Umbilical cord (tissue), 2 donors: ENCODE measurements around the gene CACNB1. TPM values are rescaled to one million over a fixed set of nuclear protein-coding genes. Genes with fewer than 3 reads are reported as not detected.
A peak's percentile ranks its signal among the peaks of the same experiment; 100 is the strongest.

Experiments used
- DNase-seq: peaks from one replicate; pipeline ENCODE4 v3.0.0-alpha.2; 2015; ENCODE audit warnings: low spot score
- total RNA-seq: library from RNA; depleted of rRNA; stranded (reverse); fragments of >200 nt; gene quantifications from one replicate; pipeline ENCODE4 v1.2.3, GENCODE V29; 2014; ENCODE audit warnings: low replicate concordance; ENCODE audit not compliant: insufficient read depth

CACNB1 gene
- 4.8 TPM for total RNA-seq

GRCh38 chr17:39197380-39198185, at the start of gene CACNB1:
TSS of gene CACNB1 (minus strand) at chr17:39197669. CDS start at chr17:39197495, 174 bp downstream.
- peak; percentile 88 for DNase-seq

GRCh38 chr17:39246274-39246673, 48.8 kb upstream of the CACNB1 start:
- DNase-seq: no peak

GRCh38 chr17:39244600-39245570, 47.4 kb upstream of the CACNB1 start:
- peak; percentile 89 for DNase-seq

GRCh38 chr17:39244016-39244599, 46.6 kb upstream of the CACNB1 start:
- no peak for DNase-seq

GRCh38 chr17:39243155-39243554, 45.7 kb upstream of the CACNB1 start:
- DNase-seq: no peak

GRCh38 chr17:39240631-39241030, 43.2 kb upstream of the CACNB1 start:
- no peak for DNase-seq

- DNase-seq: no peak
Measured at GRCh38 chr17:39239640-39240314, 42.3 kb upstream of the CACNB1 start.

- no peak for DNase-seq
Measured at GRCh38 chr17:39238311-39238972, 41.0 kb upstream of the CACNB1 start.

- DNase-seq: no peak
Measured at GRCh38 chr17:39237586-39237985, 40.1 kb upstream of the CACNB1 start.

- DNase-seq: no peak
Measured at GRCh38 chr17:39236981-39237441, 39.5 kb upstream of the CACNB1 start.

GRCh38 chr17:39236450-39236927, 39.0 kb upstream of the CACNB1 start:
- no peak for DNase-seq

GRCh38 chr17:39235555-39236449, 38.3 kb upstream of the CACNB1 start:
- no peak for DNase-seq

- peak; percentile 45 for DNase-seq
Measured at GRCh38 chr17:39231591-39232551, 34.4 kb upstream of the CACNB1 start.

- no peak for DNase-seq
Measured at GRCh38 chr17:39231091-39231561, 33.7 kb upstream of the CACNB1 start.

GRCh38 chr17:39230361-39230760, 32.9 kb upstream of the CACNB1 start:
- DNase-seq: no peak

GRCh38 chr17:39229274-39229913, 31.9 kb upstream of the CACNB1 start:
- DNase-seq: no peak

- no peak for DNase-seq
Measured at GRCh38 chr17:39227364-39227919, 30.0 kb upstream of the CACNB1 start.
